Activated T-cell treated with anti-CD3 and anti-CD28 coated beads, Interleukin-2, amount 50 U/mL, for 1 hour (primary cell): ENCODE measurements around the gene ZP2.
"Not testable (repeated sequence)": the region's sequence is repeated elsewhere in the genome, so short reads cannot be mapped to it uniquely, and the experiment has no call there.

Experiments used
- DNase-seq: peaks from one replicate; pipeline ENCODE4 v3.0.0-alpha.2; 2020

ZP2 gene

GRCh38 chr16:21169249-21169981, 42.0 kb downstream of the ZP2 start:
- no peak for DNase-seq

- no peak for DNase-seq
Measured at GRCh38 chr16:21167929-21168602, 43.3 kb downstream of the ZP2 start.

GRCh38 chr16:21167360-21167759, 44.0 kb downstream of the ZP2 start:
- DNase-seq: no peak

GRCh38 chr16:21166561-21166961, 44.8 kb downstream of the ZP2 start:
- no peak for DNase-seq

GRCh38 chr16:21164521-21165168, 46.7 kb downstream of the ZP2 start:
- no peak for DNase-seq

GRCh38 chr16:21163576-21163975, 47.8 kb downstream of the ZP2 start:
- DNase-seq: no peak

- DNase-seq: no peak
Measured at GRCh38 chr16:21162661-21163151, 48.7 kb downstream of the ZP2 start.

GRCh38 chr16:21161211-21161610, 50.2 kb downstream of the ZP2 start:
- no peak for DNase-seq

GRCh38 chr16:21160276-21160675, 51.1 kb downstream of the ZP2 start:
- DNase-seq: no peak

- DNase-seq: peak; percentile 28
Measured at GRCh38 chr16:21159281-21159951, 52.0 kb downstream of the ZP2 start.

GRCh38 chr16:21158208-21159110, 52.9 kb downstream of the ZP2 start, which contains the start of gene LDAF1:
Gene LDAF1, plus strand, starts transcription at chr16:21158674. Its CDS starts 2,509 bp downstream, at chr16:21161183.
- DNase-seq: peak; percentile 82

- no peak for DNase-seq
Measured at GRCh38 chr16:21157632-21158031, 53.7 kb downstream of the ZP2 start.

GRCh38 chr16:21156767-21157467, 54.5 kb downstream of the ZP2 start:
- DNase-seq: no peak

- DNase-seq: not testable (repeated sequence)
Measured at GRCh38 chr16:21156011-21156410, 55.4 kb downstream of the ZP2 start.

- DNase-seq: not testable (repeated sequence)
Measured at GRCh38 chr16:21153124-21153729, 58.1 kb downstream of the ZP2 start.

GRCh38 chr16:21152160-21153030, 59.0 kb downstream of the ZP2 start:
- DNase-seq: not testable (repeated sequence)

- DNase-seq: no peak
Measured at GRCh38 chr16:21150375-21151001, 60.9 kb downstream of the ZP2 start, which contains the start of gene DNAH3. Gene DNAH3, minus strand, starts transcription at chr16:21150846. Its CDS starts 527 bp downstream, at chr16:21150319.
